Muscle of leg (tissue), 11 donors: Measurements from ENCODE around the gene NDE1. TPM values are rescaled to one million over a fixed set of nuclear protein-coding genes. Genes with fewer than 3 reads are reported as not detected.
A peak's percentile ranks its signal among the peaks of the same experiment; 100 is the strongest.

Experiments
- DNase-seq: peaks from one replicate; pipeline ENCODE4 v3.0.0; 2013
- H3K27ac ChIP-seq: one replicate; pipeline ENCODE4 v1.5.1; 2013; ENCODE audit warnings: mild to moderate bottlenecking, low read length, control low read depth
- H3K27me3 ChIP-seq: one replicate; pipeline ENCODE4 v1.6.1; 2013; ENCODE audit warnings: low read length; ENCODE audit not compliant: control insufficient read depth, insufficient read depth
- H3K36me3 ChIP-seq: one replicate; pipeline ENCODE4 v1.6.1; 2013; ENCODE audit warnings: low read length; ENCODE audit not compliant: control insufficient read depth, insufficient read depth
- H3K4me1 ChIP-seq: one replicate; pipeline ENCODE4 v1.6.1; 2013; ENCODE audit warnings: low read length; ENCODE audit not compliant: control insufficient read depth, insufficient read depth
- H3K4me3 ChIP-seq: one replicate; pipeline ENCODE4 v1.5.1; 2013; ENCODE audit warnings: low read length, control low read depth
- H3K9me3 ChIP-seq: replicated peaks from 2 replicates; pipeline ENCODE4 v1.6.1; 2013; ENCODE audit warnings: low read depth, low read length; ENCODE audit not compliant: control insufficient read depth
- WGBS: methylation state at CpG from one replicate; pipeline ENCODE4 v1.1.5; 2013; ENCODE audit warnings: missing lambda C conversion rate; ENCODE audit not compliant: insufficient coverage; 5-methylcytosine and 5-hydroxymethylcytosine counted together
- polyA plus RNA-seq, 8 donors: library from polyadenylated mRNA; unstranded; fragments of 120-200 nt; gene quantifications; one replicate each; pipeline versions ENCODE4 v1.2.1 to v1.2.3, GENCODE V29; 2013; ENCODE audit warnings: inconsistent platforms in 1 of 8, low replicate concordance in 1 of 8; ENCODE audit not compliant: insufficient read length in 8 of 8, insufficient read depth in 1 of 8
- total RNA-seq: library from RNA; stranded (reverse); fragments of 120-200 nt; gene quantifications from one replicate; pipeline ENCODE4 v1.2.4, GENCODE V29; 2013

The NDE1 gene
- total and polyA plus RNA-seq, 9 donors: 13.6 to 38.9 (median 24.1) TPM

- DNase-seq: peak; percentile 50
- peaks cover 2% of the 10 kb centered on the region for H3K27me3 ChIP-seq
- H3K4me1 ChIP-seq: no peaks in the 10 kb centered on the region
- H3K27ac ChIP-seq: no peak overlapping the region
- H3K36me3 ChIP-seq: no peaks in the 10 kb centered on the region
- no peak overlapping the region for H3K4me3 ChIP-seq
- 53% methylated on average over 5 of the region's 6 CpGs for WGBS
- no peaks in the 10 kb centered on the region for H3K9me3 ChIP-seq
Measured at GRCh38 chr16:15773968-15774367, 123.9 kb downstream of the NDE1 start.

GRCh38 chr16:15775209-15775608 is 125.2 kb downstream of the NDE1 start:
- Histone ChIP-seq H3K36me3 (no peaks in the 10 kb centered on the region), H3K9me3 (no peaks in the 10 kb centered on the region), H3K27ac (no peak overlapping the region)

GRCh38 chr16:15775663-15776304 is 125.7 kb downstream of the NDE1 start:
- peak; percentile 78 for DNase-seq
- WGBS: 60% methylated on average over 2 of the region's 7 CpGs
- Histone ChIP-seq H3K36me3 (no peaks in the 10 kb centered on the region), H3K27ac (no peak overlapping the region), H3K27me3 (peaks cover 2% of the 10 kb centered on the region), H3K4me1 (no peaks in the 10 kb centered on the region), H3K9me3 (no peaks in the 10 kb centered on the region), H3K4me3 (no peak overlapping the region)

More at GRCh38 chr16:15775209-15775608, 125.2 kb downstream of the NDE1 start:
- Histone ChIP-seq H3K4me1 (no peaks in the 10 kb centered on the region), H3K4me3 (no peak overlapping the region), H3K27me3 (peaks cover 2% of the 10 kb centered on the region)
- DNase-seq: no peak

Other genes starting within 250 kb of the NDE1 start
- 27.5 TPM for gene BMERB1, start 215.7 kb upstream of the NDE1 start, total RNA-seq
- 10 to 100 TPM; 17.8 to 29.2 (median 26.5) TPM for gene BMERB1, start 215.7 kb upstream of the NDE1 start, polyA plus RNA-seq
- gene MARF1, start 7.1 kb upstream of the NDE1 start, total RNA-seq: 16.9 TPM
- 10 to 100 TPM; 24.9 to 34.1 (median 30.9) TPM for gene MARF1, start 7.1 kb upstream of the NDE1 start, polyA plus RNA-seq
- 9.4 TPM for gene MYH11, start 206.8 kb downstream of the NDE1 start, total RNA-seq
- gene MYH11, start 206.8 kb downstream of the NDE1 start, polyA plus RNA-seq: 10 to 100 TPM; 12.1 to 38.0 (median 21.1) TPM
- 27.0 TPM for gene CEP20, start 238.4 kb downstream of the NDE1 start, total RNA-seq
- gene CEP20, start 238.4 kb downstream of the NDE1 start, polyA plus RNA-seq: 10 to 100 TPM; 19.3 to 27.2 (median 21.7) TPM